HG03575 (cell line): ENCODE measurements around the gene CBY2.
"Not testable (repeated sequence)": the region's sequence is repeated elsewhere in the genome, so short reads cannot be mapped to it uniquely, and the experiment has no call there.

ENCODE experiments used
- ATAC-seq: cut with Tn5 transposase; IDR thresholded peaks from one replicate; pipeline ENCODE4 v1.9.1; 2021; ENCODE audit not compliant: unreplicated experiment, insufficient number of reproducible peaks, low FRiP score; ENCODE audit errors: extremely low read depth

CBY2 gene

DNA sequence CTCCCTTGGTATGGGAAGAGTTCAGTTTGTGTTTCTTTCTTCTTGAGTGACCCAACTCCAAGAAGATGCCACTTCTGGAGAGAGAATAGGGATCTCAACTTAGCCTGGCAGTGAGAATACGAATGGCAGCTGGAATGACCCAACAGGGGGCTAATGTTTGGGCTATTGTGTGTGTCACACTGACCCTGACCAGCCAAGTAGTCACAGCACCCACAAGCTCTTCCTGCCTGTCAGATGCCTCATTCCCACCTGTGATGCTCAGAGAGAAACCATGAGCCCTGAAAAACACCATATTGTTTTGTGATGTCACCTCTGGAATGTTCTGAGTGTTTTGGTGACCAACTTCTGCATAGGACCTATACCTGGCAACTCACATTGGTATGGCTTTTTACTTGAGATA, at the start of gene CBY2:
CBY2 (plus strand) TSS at position 233 of the 400 bp plus-strand sequence; CDS start at position 304, 71 bp downstream.
- no peak for ATAC-seq

GRCh38 chr13:45654633-45655349, 47.3 kb upstream of the CBY2 start:
- no peak for ATAC-seq

DNA sequence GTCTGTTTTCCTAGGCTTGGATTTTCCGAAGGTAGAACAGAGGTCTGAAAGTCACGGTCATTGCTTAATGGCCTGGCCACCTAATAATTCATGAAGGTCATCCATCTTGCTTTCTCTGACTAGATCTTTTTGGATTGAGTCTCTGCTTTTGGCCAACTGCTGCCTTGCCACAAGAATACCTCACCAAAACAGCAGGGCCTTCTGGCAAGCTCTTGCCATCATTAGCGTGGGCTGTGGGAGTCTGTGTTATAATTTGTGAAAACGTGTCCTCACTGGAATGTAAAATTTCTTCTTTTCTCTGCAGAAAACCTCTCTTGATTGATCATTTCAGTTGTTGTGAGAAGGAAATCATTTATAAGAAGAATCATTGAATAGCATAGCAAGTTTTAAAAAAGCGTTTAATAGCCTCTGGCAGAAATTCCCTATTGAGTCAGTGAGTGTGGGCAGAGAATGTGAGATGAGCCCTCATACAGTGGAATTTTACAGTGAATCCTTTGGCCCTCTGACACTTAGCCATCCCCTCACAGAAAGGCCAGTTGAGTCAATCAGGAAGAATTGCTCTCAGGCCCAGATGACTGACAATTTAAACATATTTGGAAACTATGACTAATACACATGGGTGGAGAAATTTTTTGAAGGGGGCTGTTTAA, 43.4 kb upstream of the CBY2 start:
- ATAC-seq = no peak

- ATAC-seq = no peak
These were observed 42.6 kb upstream of the CBY2 start for GRCh38 chr13:45659536-45659935.

DNA sequence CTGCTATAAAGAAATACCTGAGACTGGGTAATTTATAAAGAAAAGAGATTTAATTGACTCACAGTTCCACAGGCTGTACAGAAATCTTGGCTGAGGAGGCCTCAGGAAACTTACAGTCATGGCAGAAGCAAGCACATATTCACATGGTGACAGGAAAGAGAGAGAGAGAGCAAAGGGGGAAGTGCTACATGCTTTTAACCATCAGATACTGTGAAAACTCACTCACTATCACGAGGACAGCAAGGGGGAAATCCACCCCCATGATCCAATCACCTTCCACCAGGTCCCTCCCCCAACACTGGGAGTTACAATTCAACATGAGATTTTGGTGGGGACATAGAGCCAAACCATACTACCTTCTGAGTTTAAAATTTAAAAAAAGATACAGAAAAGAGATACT, 41.7 kb upstream of the CBY2 start:
- not testable (repeated sequence) for ATAC-seq

GRCh38 chr13:45662162-45662561, 40.0 kb upstream of the CBY2 start:
- ATAC-seq = no peak

DNA sequence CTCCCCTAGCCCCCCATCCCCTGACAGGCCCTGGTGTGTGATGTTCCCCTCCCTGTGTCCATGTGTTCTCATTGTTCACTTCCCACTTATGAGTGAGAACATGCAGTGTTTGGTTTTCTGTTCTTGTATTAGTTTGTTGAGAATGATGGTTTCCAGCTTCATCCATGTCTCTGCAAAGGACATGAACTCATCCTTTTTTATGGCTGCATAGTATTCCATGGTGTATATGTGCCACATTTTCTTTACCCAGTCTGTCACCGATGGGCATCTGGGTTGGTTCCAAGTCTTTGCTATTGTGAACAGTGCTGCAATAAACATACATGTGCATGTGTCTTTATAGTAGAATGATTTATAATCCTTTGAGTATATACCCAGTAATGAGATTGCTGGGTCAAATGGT, 39.2 kb upstream of the CBY2 start:
- ATAC-seq = not testable (repeated sequence)

DNA sequence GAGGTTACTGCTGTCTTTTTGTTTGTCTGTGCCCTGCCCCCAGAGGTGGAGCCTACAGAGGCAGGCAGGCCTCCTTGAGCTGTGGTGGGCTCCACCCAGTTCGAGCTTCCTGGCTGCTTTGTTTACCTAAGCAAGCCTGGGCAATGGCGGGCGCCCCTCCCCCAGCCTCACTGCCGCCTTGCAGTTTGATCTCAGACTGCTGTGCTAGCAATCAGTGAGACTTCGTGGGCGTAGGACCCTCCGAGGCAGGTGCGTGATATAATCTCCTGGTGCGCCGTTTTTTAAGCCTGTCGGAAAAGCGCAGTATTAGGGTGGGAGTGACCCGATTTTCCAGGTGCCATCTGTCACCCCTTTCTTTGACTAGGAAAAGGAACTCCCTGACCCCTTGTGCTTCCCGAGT, 32.5 kb upstream of the CBY2 start:
- not testable (repeated sequence) for ATAC-seq

GRCh38 chr13:45670189-45670885, 31.8 kb upstream of the CBY2 start:
- ATAC-seq = no peak

GRCh38 chr13:45674908-45675307, 27.2 kb upstream of the CBY2 start:
- no peak for ATAC-seq

- ATAC-seq = no peak
These were observed 23.8 kb upstream of the CBY2 start for GRCh38 chr13:45678282-45678681.

DNA sequence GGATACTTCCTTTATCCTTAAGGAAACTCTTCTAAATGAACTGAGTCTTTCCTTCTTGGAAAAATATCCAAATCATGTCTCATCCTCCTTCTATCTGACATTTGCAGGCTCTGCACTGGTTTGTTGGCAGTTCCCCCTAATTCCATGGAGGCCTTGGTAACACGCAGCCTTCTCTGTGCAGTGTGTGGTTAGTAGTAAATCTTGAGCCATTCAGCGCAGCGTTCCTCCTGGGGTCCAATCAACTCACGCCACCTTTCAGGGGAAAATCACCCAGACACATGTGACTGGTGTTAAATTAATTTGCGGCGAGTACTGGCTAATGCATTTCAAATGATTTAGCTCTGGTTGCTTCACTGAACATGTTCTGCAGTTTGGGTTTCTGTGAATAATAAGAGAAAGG, 21.0 kb upstream of the CBY2 start:
- ATAC-seq = no peak

DNA sequence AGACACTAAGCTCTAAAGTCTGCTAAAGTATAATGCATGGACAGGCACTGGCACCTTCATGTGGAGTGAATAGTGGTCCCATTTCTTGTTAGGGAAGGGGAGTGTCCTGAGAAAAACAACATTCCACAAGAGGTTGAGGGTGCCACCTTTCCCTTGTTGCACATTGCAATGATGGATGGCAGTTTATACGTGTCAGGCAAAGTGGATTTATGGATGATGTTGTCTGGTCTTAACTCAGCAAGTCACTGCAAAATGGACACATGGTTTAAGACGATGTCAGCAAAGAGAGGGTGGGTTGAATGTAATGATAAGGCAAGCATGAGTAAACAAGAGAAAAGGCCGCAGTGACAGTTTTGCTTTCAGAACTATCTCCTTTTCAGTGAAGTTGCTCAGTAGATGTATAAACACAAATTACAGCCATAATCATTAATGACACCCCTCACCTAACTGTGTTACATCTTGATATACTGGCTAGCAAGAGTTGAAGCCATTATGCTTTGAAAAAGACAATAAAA, 19.6 kb upstream of the CBY2 start:
- no peak for ATAC-seq

GRCh38 chr13:45683701-45684100, 18.4 kb upstream of the CBY2 start:
- ATAC-seq = no peak

DNA sequence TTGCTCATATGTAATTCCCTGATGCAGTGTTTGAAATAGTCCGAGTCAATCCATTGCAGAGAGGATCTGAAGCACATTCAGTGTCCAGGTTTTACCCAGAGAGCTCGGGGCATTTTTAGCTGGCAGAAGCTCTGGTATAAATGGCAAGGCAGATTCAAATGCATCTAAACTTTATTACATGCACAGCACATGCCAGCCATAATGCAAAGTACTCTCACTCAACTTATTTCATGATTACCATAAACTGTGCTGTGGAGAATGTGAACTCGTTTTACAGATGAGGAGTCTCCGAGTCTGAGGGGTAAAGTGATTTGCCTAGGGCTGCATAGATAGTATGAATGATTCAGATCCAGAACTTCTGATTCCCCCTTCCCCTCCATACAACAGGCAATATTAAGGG, 13.5 kb upstream of the CBY2 start:
- ATAC-seq = no peak

- no peak for ATAC-seq
These were observed 11.5 kb upstream of the CBY2 start for GRCh38 chr13:45690636-45691035.

- no peak for ATAC-seq
These were observed 10.9 kb upstream of the CBY2 start for GRCh38 chr13:45691251-45691650.

DNA sequence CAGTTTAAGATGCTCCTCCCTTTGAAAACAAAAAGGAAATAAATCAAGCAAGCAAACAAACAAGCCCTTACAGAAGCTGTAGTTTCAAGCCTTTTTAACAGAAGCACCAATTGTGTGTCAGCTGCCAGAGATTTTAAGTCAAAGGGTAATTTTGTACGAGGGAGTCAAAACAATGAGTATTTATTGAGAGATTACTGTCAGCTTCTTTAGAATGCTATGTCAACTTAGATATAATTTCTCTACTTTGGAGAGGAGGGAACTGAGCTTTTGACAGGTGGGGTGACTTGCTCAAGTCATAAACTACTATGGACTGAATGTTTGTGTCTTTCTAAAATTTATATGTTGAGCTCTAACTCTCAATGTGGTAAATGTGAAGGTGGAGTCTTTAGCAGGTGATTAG, 10.5 kb upstream of the CBY2 start:
- no peak for ATAC-seq

DNA sequence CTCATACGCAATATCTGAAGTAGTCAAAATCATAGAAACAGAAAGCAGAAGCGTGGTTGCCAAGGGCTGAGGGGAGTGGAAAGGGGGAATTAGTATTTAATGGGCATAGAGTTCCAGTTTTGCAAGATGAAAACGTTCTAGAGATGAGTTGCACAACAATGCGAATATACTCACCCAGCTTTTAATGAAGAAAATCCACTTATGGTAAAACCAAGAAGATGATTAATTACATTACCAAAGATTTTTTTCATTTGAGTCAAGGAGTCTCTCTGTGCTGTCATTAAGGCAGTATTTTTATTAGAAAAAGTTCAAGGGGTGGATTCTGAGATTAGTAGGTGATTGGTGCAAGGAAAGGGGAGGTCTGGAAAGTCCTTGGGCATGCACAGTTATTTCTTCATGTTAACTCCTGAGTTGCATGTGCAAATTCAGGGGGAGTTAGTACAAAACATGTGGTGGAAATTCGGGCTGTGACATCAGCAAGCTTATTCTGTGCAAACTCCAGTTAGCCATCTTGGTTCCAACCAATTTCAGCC, 6.9 kb upstream of the CBY2 start:
- ATAC-seq = no peak
